Fibroblast of pulmonary artery (primary cell): ENCODE data around the gene MTUS2.
A peak's percentile ranks its signal among the peaks of the same experiment; 100 is the strongest.

ENCODE experiments used
- DNase-seq: peaks from one replicate; pipeline ENCODE4 v3.0.0-alpha.2; 2010; ENCODE audit warnings: low read depth
- H3K4me3 ChIP-seq: replicated peaks from 2 replicates; pipeline ENCODE4 v1.5.1; 2011; ENCODE audit warnings: low read depth, mild to moderate bottlenecking, control low read depth, low read length, moderate library complexity
- TF ChIP-seq, protein P1 (sequence below): IDR thresholded peaks from 2 replicates; pipeline ENCODE4 v1.5.1; 2011; ENCODE audit warnings: mild to moderate bottlenecking, control low read depth, low read length, inconsistent platforms; ENCODE audit errors: missing control alignments

MTUS2 gene

DNA sequence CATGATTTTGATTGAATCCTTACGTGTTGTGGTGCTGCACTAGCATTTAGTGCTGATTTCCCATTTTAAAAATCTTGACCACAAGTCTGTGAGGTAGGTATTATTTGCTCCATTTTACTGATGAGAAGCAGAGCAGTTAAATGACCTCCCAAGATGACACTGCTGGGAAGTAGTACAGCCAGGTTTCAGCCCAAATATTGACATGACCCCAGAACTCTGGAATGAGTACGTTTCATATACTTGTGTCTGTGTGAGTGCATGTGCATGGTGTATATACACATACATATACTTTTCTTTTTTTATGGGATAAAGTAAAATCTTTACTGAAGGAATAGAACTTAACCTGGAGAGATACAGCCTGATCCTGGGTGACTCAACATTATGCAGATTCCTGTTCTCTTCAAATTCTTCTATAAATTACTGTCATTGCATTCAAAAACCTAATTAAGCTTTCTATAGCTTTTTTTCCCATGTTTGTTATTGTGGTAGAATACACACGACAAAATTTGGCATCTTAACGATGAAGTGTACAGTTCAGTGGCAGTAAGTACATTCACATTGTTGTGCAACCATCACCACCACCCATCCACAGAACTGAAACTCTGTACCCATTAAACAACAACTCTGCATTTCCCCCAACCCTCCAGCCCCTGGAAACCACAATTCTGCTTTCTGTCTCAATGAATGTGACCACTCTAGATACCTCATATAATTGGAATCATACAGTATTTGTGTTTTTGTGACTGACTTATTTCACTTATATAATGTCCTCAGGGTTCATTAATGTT is 311.9 kb downstream of the MTUS2 start:
- H3K4me3 ChIP-seq: no peak overlapping the region
- TF ChIP-seq, protein P1, sequence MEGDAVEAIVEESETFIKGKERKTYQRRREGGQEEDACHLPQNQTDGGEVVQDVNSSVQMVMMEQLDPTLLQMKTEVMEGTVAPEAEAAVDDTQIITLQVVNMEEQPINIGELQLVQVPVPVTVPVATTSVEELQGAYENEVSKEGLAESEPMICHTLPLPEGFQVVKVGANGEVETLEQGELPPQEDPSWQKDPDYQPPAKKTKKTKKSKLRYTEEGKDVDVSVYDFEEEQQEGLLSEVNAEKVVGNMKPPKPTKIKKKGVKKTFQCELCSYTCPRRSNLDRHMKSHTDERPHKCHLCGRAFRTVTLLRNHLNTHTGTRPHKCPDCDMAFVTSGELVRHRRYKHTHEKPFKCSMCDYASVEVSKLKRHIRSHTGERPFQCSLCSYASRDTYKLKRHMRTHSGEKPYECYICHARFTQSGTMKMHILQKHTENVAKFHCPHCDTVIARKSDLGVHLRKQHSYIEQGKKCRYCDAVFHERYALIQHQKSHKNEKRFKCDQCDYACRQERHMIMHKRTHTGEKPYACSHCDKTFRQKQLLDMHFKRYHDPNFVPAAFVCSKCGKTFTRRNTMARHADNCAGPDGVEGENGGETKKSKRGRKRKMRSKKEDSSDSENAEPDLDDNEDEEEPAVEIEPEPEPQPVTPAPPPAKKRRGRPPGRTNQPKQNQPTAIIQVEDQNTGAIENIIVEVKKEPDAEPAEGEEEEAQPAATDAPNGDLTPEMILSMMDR: no peak
- no peak for DNase-seq

DNA sequence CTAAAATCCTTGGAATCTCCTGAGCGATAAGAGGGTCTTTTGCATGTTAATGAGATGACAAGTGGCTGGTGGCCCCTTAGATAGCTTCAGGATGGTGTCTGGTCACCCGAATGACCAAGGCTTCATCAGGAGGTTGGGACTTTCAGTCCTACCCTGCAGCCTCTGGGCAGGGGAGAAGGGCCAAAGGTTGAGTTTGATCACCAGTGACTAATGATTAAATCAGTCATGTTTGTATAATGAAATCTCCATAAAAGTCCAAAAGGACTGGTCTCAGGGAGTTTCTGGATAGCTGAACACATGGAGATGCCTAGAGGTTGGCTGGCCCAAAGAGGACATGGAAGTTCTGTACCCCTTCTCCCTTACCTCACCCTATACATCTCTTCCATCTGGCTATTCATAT is 316.2 kb downstream of the MTUS2 start:
- H3K4me3 ChIP-seq: no peak overlapping the region
- TF ChIP-seq, protein P1: no peak
- DNase-seq: no peak

DNA sequence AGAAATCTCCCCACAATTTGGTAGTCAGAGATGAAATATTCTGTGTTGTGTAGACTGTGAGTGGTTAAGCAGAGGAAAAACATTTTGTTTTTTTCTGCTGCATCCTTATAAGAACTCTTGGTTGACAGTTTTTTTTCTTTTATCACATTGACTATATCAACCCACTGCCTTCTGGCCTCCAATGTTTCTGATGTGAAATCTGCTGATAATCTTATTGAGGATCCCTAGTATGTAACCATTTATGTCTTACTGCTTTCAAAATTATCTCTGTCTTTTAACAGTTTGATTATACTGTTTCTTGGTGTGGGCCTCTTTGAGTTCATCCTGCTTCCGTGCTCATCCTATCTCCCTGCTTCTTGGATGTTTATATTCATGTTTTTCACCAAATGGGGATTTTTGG is 316.9 kb downstream of the MTUS2 start:
- TF ChIP-seq, protein P1: no peak
- no peak overlapping the region for H3K4me3 ChIP-seq
- DNase-seq: no peak

DNA sequence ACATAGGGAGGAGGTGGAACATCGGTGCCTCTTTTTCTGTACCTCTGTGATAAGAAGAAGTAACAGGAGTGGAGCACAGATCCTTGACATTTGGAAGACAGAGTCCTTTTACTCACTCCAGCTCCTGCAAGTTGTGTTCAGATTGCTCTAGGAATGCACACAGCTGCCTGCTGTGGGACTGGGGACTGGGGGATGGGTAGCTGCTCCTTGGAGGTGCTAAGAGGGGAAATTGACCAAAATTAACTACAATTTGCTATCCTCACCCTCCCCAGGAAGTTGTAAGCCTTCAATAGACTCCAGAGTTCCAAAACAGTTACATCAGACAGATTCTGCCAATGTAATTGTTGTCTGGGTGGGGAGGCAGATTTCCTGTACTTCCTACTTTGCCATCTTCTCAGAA is 317.9 kb downstream of the MTUS2 start:
- DNase-seq: peak; percentile 0
- H3K4me3 ChIP-seq: no peak overlapping the region
- TF ChIP-seq, protein P1: no peak

- TF ChIP-seq, protein P1: no peak
- DNase-seq: peak; percentile 71
- no peak overlapping the region for H3K4me3 ChIP-seq
These were observed 320.1 kb downstream of the MTUS2 start for GRCh38 chr13:29140277-29140676.

- DNase-seq: no peak
- H3K4me3 ChIP-seq: no peak overlapping the region
- TF ChIP-seq, protein P1: no peak
These were observed 323.7 kb downstream of the MTUS2 start for GRCh38 chr13:29143847-29144246.

GRCh38 chr13:29154390-29154789 is 334.3 kb downstream of the MTUS2 start:
- TF ChIP-seq, protein P1: no peak
- DNase-seq: no peak
- no peak overlapping the region for H3K4me3 ChIP-seq
